ENCODE results near the gene WDFY1. TPM values are rescaled to one million over a fixed set of nuclear protein-coding genes. Genes with fewer than 3 reads are reported as not detected.
A peak's percentile ranks its signal among the peaks of the same experiment; 100 is the strongest.

Gene WDFY1
- total and polyA plus RNA-seq, 9 of the 15 experiments (the other 6 are each of a cell fraction or from before 2014, with no cell fraction given) = 5.4 to 27.6 (median 17.5) TPM

- H3K4me3 ChIP-seq = no peak overlapping the region
- BruUV-seq (replicated peaks) = no TSS peak
- ATAC-seq = no peak
- H3K36me3 ChIP-seq (ENCODE audit: control insufficient read depth, insufficient read depth, low read length) = peaks cover 2% of the 10 kb centered on the region; the same call in 1 of the 3 replicates
- FAIRE-seq = no peak
- in situ Hi-C loops (cut with MboI) = no loop called here
- H3K9ac ChIP-seq (ENCODE audit: insufficient read depth in 1 of 2, low read depth in 2 of 2, low read length in 2 of 2) = no peak overlapping the region
- no peaks in the 10 kb centered on the region; the same call in 1 of the 2 replicates for H4K20me1 ChIP-seq (replicated peaks; ENCODE audit: control insufficient read depth, insufficient read depth, low read length)
- 0 out of 2 replicates have a peak overlapping the region, but pooled peaks have one; percentile 35 for H2AFZ ChIP-seq (ENCODE audit: low read depth, low read length)
- no peak for DNase-seq (ENCODE audit: extremely low read depth in 1 of 4, low spot score in 3 of 4)
- 55% methylated on average over 2 of the region's 3 CpGs for WGBS (ENCODE audit: insufficient coverage, low coverage, missing lambda C conversion rate)
- H3K27me3 ChIP-seq (ENCODE audit: control insufficient read depth in 2 of 2, insufficient read depth in 2 of 2, low read length in 2 of 2) = no peaks in the 10 kb centered on the region
- POLR2A ChIA-PET = interaction anchor here (1.2 kb wide), 1 partner anchor 9 kb away, joined by 3 read pairs; the partner anchor contains the start of gene WDFY1
- no peak overlapping the region for H3K27ac ChIP-seq (ENCODE audit: extremely low read depth, low read depth, low read length)
- H3K4me2 ChIP-seq (ENCODE audit: insufficient read depth, low read length) = no peak overlapping the region
- intact Hi-C loops (cut with micrococcal nuclease) = no loop called here
- TF ChIP-seq ZNF785 (CRISPR knock-in tag; IDR thresholded peaks at IDR 0.05) (no peak), ZBTB33 (CRISPR knock-in tag; IDR thresholded peaks at IDR 0.05) (peak; percentile 59; the same call in 1 of the 2 replicates)
- CTCF ChIA-PET (ENCODE audit: low intra/inter-chr PET ratio) = no interaction called here
- H3K79me2 ChIP-seq (ENCODE audit: control insufficient read depth, insufficient read depth, low read length) = peaks cover 22% of the 10 kb centered on the region
- H3K9me3 ChIP-seq (replicated peaks; ENCODE audit: control insufficient read depth, insufficient read depth, low read depth, low read length) = no peaks in the 10 kb centered on the region
- H3K9me1 ChIP-seq (ENCODE audit: control insufficient read depth, insufficient read depth, low read length) = no peaks in the 10 kb centered on the region
- peaks cover 0 to 12% of the 10 kb centered on the region in 2 experiments; a peak in 2 of 5 replicates for H3K4me1 ChIP-seq (replicated peaks in 1 of 2; ENCODE audit: control insufficient read depth in 2 of 2, insufficient read depth in 2 of 2, low read length in 2 of 2)
Measured at GRCh38 chr2:223954401-223954800, 9.3 kb upstream of the WDFY1 start.

Data from K562 (cell line).